SH-SY5Y (cell line): Measurements from ENCODE around the gene PAPPA.

Experiments
- GATA2 ChIP-seq: IDR thresholded peaks from 2 replicates; pipeline ENCODE4 v1.6.1; 2011; ENCODE audit warnings: mild to moderate bottlenecking, low read depth, low read length
- GATA3 ChIP-seq: IDR thresholded peaks from 2 replicates; pipeline ENCODE4 v1.6.1; 2011; ENCODE audit warnings: low read depth, mild to moderate bottlenecking, low read length, moderate library complexity

GRCh38 chr9:116327701-116328405, 174.3 kb downstream of the PAPPA start:
- TF ChIP-seq GATA3 (no peak), GATA2 (no peak)
